GM10248 (cell line): ENCODE results near the gene SMTNL1.

Source experiments
- CTCF ChIA-PET: fragments of 300-600 bp; sonication (Branson Sonifier 250); formaldehyde crosslinking; extraction: SDS; loops from one replicate; lab custom pipeline; 2021; ENCODE audit warnings: antibody characterized with exemption; lab: Yijun Ruan, JAX
- POLR2A ChIA-PET: fragments of 350-650 bp; sonication (Branson Sonifier 250); formaldehyde crosslinking; extraction: SDS; loops from one replicate; lab custom pipeline; 2020; ENCODE audit warnings: antibody characterized with exemption; lab: Yijun Ruan, JAX
- DNase-seq: peaks from one replicate; pipeline ENCODE4 v3.0.0; 2012; ENCODE audit errors: extremely low spot score
- CTCF ChIP-seq: IDR thresholded peaks from 2 replicates; pipeline ENCODE4 v1.5.1; 2012; ENCODE audit warnings: mild to moderate bottlenecking, low read depth; ENCODE audit errors: extremely low read depth, missing control alignments, control extremely low read depth

The SMTNL1 gene

DNA sequence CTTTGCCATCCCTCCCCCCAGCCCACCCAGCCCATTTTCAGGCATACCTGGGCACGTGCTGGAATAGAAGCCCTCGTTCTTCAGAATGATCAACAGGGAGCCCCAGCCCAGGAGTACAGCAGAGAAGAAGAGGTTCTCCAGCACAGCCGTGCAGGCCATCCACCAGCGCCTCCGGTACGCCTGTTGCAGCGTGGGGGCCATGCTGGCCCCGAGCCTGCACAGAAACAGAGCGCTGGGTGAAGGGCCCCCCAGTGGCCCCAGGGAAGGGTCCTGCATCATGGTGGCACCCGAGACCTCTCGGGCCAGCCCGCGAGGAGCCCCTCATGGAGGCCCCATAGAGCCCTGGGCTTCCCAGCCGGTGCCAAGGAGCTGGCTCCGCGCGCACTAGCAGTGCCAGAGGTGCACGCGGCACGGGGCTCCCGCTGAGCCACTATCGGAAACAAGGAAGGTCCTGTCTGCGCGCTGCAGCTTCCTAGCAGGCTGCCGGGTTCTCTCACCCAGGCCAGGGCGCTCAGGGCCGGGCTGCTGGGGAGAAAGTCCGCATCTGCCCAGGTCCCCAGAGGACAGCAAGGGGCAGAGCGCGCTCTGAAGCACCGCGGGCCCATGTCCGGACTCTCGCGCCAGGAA is 23.4 kb upstream of the SMTNL1 start:
- peak; percentile 45 for DNase-seq
- CTCF ChIA-PET, result interaction anchor here (0.8 to 9.0 kb wide), 11 partner anchors 8 to 168 kb away, joined by 3 to 121 read pairs (median 5); partner anchors contain the start of genes RTN4RL2, SLC43A3 and TIMM10
- POLR2A ChIA-PET, result no interaction called here
- no peak for TF ChIP-seq CTCF

GRCh38 chr11:57514538-57515331 is 22.7 kb upstream of the SMTNL1 start:
- POLR2A ChIA-PET, result no interaction called here

GRCh38 chr11:57515332-57516060 is 21.9 kb upstream of the SMTNL1 start, which contains the start of gene SLC43A1:
Gene SLC43A1 (minus strand): TSS chr11:57515702. CDS start chr11:57514111, 1,591 bp downstream.
- no peak for TF ChIP-seq CTCF
- DNase-seq, result peak; percentile 66

More at GRCh38 chr11:57514538-57515331, 22.7 kb upstream of the SMTNL1 start:
- CTCF ChIA-PET, result interaction anchor here (0.8 to 9.0 kb wide), 10 partner anchors 9 to 169 kb away, joined by 3 to 121 read pairs (median 5); partner anchors contain the start of genes RTN4RL2, SLC43A3 and TIMM10
- peak; percentile 72 for DNase-seq
- TF ChIP-seq CTCF, result no peak

GRCh38 chr11:57516061-57516443 is 21.3 kb upstream of the SMTNL1 start:
- no peak for TF ChIP-seq CTCF
- POLR2A ChIA-PET, result no interaction called here
- CTCF ChIA-PET, result interaction anchor here (0.8 to 9.0 kb wide), 10 partner anchors 11 to 127 kb away, joined by 3 to 121 read pairs (median 5); partner anchors contain the start of genes RTN4RL2 and TIMM10
- no peak for DNase-seq

More at GRCh38 chr11:57515332-57516060, 21.9 kb upstream of the SMTNL1 start, which contains the start of gene SLC43A1:
- ChIA-PET POLR2A (no interaction called here), CTCF (interaction anchor here (0.8 to 9.0 kb wide), 10 partner anchors 10 to 127 kb away, joined by 3 to 121 read pairs (median 5); partner anchors contain the start of genes RTN4RL2 and TIMM10)

GRCh38 chr11:57521116-57521515 is 16.3 kb upstream of the SMTNL1 start:
- ChIA-PET CTCF (interaction anchor here (1.0 to 9.0 kb wide), 3 partner anchors 6 to 120 kb away, joined by 4 to 121 read pairs (median 114); partner anchors contain the start of gene TIMM10), POLR2A (no interaction called here)
- no peak for DNase-seq
- TF ChIP-seq CTCF, result no peak
